Activated CD8-positive, alpha-beta T cell treated with anti-CD3 and anti-CD28 coated beads for 36 hours (primary cell): ENCODE data around the gene RNU4-1. TPM values are rescaled to one million over a fixed set of nuclear protein-coding genes. Genes with fewer than 3 reads are reported as not detected.
A peak's percentile ranks its signal among the peaks of the same experiment; 100 is the strongest.

Experiments
- ATAC-seq: fragments of 200-7000 bp; cut with Tn5 transposase; one replicate; pipeline ENCODE4 v1.10.0; 2021; ENCODE audit warnings: mild to moderate bottlenecking, moderate library complexity
- CTCF ChIA-PET: fragments of 350-600 bp; sonication (Branson Sonifier 250); formaldehyde crosslinking; loops from one replicate; lab custom pipeline; 2021; ENCODE audit warnings: antibody characterized with exemption; lab: Charles Lee
- POLR2A ChIA-PET: fragments of 350-600 bp; sonication (Branson Sonifier 250); formaldehyde crosslinking; loops from one replicate; lab custom pipeline; 2021; ENCODE audit warnings: antibody characterized with exemption; lab: Charles Lee
- DNase-seq: peaks from one replicate; pipeline ENCODE4 v3.0.0-alpha.2; 2020
- H3K27ac Mint-ChIP-seq: one replicate; pipeline ENCODE4 v1.8.0; 2021; ENCODE audit warnings: mild to moderate bottlenecking, mixed read lengths
- H3K27me3 Mint-ChIP-seq: one replicate; pipeline ENCODE4 v1.8.0; 2021; ENCODE audit warnings: mixed read lengths
- H3K36me3 Mint-ChIP-seq: one replicate; pipeline ENCODE4 v1.8.0; 2021; ENCODE audit warnings: low read depth, mixed read lengths
- H3K4me1 Mint-ChIP-seq: one replicate; pipeline ENCODE4 v1.8.0; 2021; ENCODE audit warnings: low read depth, mixed read lengths
- H3K4me3 Mint-ChIP-seq: one replicate; pipeline ENCODE4 v1.8.0; 2021; ENCODE audit warnings: mild to moderate bottlenecking, moderate library complexity, mixed read lengths
- H3K9me3 Mint-ChIP-seq: one replicate; pipeline ENCODE4 v1.8.0; 2021; ENCODE audit warnings: mixed read lengths
- CTCF ChIP-seq: fragments of 200-600 bp; IDR thresholded peaks from one replicate; pipeline ENCODE4 v1.8.0; 2022; ENCODE audit warnings: antibody characterized with exemption, mild to moderate bottlenecking
- intact Hi-C: fragments of 100-400 bp; cut with micrococcal nuclease; formaldehyde crosslinking; loops from one replicate; pipeline ENCODE4 v1.10.0; 2022
- total RNA-seq, 2 experiments: library from RNA; stranded (reverse); gene quantifications; one replicate each; pipeline ENCODE4 v1.2.3, GENCODE V29; 2021

RNU4-1 gene
- total RNA-seq, 2 experiments from 2014 or later, result 692 to 1,025 TPM

DNA sequence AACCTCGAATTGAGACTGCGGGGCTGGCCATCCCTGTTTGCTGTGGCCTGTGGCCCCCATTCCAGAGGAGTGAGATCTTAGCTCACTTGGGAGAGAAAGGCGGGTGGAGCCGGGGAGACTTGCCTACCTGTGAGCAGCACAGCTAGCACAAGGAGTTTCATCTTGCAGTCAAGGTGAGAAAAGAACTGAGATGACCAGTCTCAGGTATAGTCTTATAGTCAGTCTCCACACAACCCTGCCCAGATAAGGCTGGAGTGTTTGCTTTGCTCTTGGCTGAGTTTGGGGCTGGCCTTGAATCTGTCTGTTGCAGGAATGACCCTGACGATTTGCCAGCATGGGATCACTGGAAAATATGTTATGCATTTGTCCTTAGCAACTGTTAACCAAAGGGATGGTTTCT lies 34.6 kb upstream of the RNU4-1 start, which contains the start of gene PLA2G1B:
PLA2G1B (minus strand) TSS at position 187 of the 400 bp plus-strand sequence; CDS start at position 161, 26 bp downstream.
- H3K27ac Mint-ChIP-seq, result no peak within 1 kb of the TSS
- DNase-seq (no peak), ATAC-seq (no peak)
- CTCF ChIA-PET, result interaction anchor here (0.7 to 1.9 kb wide), 5 partner anchors 40 to 322 kb away, joined by 3 to 9 read pairs (median 3); partner anchors contain the start of gene POP5
- no peak for TF ChIP-seq CTCF
- H3K4me3 Mint-ChIP-seq, result no peak within 1 kb of the TSS
- H3K27me3 Mint-ChIP-seq, result no peaks in the 10 kb centered on the region
- intact Hi-C loops, result no loop called here
- H3K36me3 Mint-ChIP-seq, result no peaks in the 10 kb centered on the region
- no peaks in the 10 kb centered on the region for H3K9me3 Mint-ChIP-seq
- peaks cover 7% of the 10 kb centered on the region for H3K4me1 Mint-ChIP-seq
- POLR2A ChIA-PET, result interaction anchor here (1.2 to 8.6 kb wide), 3 partner anchors 10 to 36 kb away, joined by 3 to 63 read pairs (median 6); partner anchors contain the start of genes RNU4-1, RNU4-2 and SIRT4

DNA sequence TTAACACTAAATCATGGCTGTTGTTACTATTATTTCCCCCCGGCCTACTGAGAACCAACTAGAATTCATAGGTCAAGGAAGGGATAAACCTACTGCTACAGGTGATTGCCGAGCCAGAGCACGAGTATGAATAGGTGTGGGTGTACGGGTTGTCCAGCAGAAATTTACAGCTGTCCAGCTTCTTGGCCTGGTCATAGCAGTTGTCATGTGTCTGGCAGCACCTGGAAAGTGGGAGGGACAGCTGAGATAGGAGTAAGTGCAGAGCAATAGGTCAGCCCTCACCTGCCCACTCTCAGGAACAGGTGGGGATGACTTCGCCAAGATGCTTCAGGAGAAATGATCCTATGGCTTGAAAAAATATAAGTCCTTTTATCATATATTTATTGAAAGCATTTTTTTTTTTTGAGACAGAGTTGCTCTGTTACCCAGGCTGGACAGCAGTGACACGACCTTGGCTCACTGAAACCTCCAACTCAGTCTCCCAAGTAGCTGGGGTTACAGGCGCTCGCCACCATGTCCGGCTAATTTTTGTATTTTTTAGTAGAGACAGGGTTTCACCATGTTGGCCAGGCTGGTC lies 31.9 kb upstream of the RNU4-1 start:
- intact Hi-C loops, result no loop called here
- Mint-ChIP-seq H3K9me3 (no peaks in the 10 kb centered on the region), H3K27ac (no peak overlapping the region), H3K36me3 (no peaks in the 10 kb centered on the region), H3K4me3 (peak overlapping the region; percentile 86), H3K4me1 (peaks cover 7% of the 10 kb centered on the region), H3K27me3 (no peaks in the 10 kb centered on the region)
- ATAC-seq (no peak), DNase-seq (no peak)
- ChIA-PET POLR2A (interaction anchor here (0.5 to 8.6 kb wide), 4 partner anchors 23 to 1015 kb away, joined by 3 to 63 read pairs (median 4); partner anchors contain the start of genes RNU4-1, RNU4-2 and SIRT4), CTCF (interaction anchor here (0.7 to 2.3 kb wide), 9 partner anchors 9 to 128 kb away, joined by 3 to 6 read pairs (median 3); no protein-coding TSS in a partner anchor)
- no peak for TF ChIP-seq CTCF

DNA sequence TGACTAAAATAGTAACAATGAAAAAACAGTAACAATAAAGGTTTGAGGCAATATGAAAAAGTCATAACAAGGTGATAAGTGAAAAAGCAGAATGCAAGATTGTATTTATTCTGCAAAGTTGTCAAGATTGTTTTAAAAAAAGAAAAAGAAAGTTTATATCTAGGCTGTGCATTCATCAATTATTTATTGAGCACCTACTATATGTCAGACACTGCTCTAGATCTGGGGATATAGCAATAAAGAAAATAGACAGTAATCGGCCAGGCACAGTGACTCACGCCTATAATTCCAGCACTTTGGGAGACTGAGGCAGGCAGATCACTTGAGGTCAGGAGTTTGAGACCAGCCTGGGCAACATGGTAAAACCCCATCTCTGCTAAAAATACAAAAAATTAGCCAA lies 30.7 kb upstream of the RNU4-1 start:
- intact Hi-C loops, result no loop called here
- Mint-ChIP-seq H3K4me1 (peaks cover 7% of the 10 kb centered on the region), H3K4me3 (no peak overlapping the region), H3K36me3 (no peaks in the 10 kb centered on the region), H3K27ac (no peak overlapping the region), H3K9me3 (no peaks in the 10 kb centered on the region), H3K27me3 (no peaks in the 10 kb centered on the region)
- TF ChIP-seq CTCF, result no peak
- ChIA-PET CTCF (interaction anchor here (0.9 to 2.3 kb wide), 4 partner anchors 11 to 95 kb away, joined by 3 to 6 read pairs (median 4); partner anchors contain the start of gene SIRT4), POLR2A (interaction anchor here (8.6 kb wide), 1 partner anchor 32 kb away, joined by 63 read pairs; the partner anchor contains the start of genes RNU4-1 and RNU4-2)
- ATAC-seq (no peak), DNase-seq (no peak)

DNA sequence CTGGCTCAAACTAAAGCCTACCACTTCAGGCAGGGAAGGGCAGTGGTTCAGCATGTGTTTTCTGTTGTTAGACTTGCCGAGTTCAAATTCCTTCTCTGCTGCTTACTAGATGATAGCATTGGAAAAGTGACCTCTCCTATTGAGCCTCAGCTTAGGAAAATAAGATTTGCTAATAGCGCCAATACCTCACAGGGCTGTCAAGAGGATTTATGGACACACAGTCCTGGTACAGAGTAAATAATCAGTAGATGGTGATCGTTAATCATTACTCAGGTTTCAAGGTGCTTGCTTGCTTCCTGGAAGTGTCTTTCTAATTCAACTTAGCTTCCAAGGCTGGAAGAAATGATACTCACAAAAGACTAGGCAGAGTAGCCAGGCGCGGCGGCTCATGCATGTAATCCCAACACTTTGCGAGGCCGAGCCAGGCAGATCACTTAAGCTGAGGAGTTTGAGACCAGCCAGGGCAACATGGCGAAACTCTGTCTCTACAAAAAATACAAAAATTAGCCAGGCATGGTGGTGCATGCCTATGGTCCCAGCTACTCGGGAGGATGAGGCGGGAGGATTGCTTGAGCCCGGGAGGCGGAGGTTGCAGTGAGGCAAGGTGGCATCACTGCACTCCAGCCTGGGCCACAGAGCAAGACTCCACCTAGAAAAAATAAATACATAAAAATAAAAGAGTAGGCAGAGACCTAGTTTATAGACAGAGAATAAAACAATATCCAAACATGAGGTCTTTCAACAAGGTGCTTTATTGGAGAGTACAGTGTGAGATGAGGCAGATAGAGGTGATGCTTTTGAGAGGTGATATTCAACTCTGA lies 28.6 kb upstream of the RNU4-1 start:
- no peak for TF ChIP-seq CTCF
- H3K4me1 Mint-ChIP-seq, result peaks cover 17% of the 10 kb centered on the region
- DNase-seq (no peak), ATAC-seq (no peak)
- no peaks in the 10 kb centered on the region for H3K9me3 Mint-ChIP-seq
- H3K4me3 Mint-ChIP-seq, result no peak overlapping the region
- H3K36me3 Mint-ChIP-seq, result no peaks in the 10 kb centered on the region
- H3K27ac Mint-ChIP-seq, result no peak overlapping the region
- intact Hi-C loops, result no loop called here
- no peaks in the 10 kb centered on the region for H3K27me3 Mint-ChIP-seq
- CTCF ChIA-PET, result interaction anchor here (1.2 to 1.5 kb wide), 2 partner anchors 20 to 108 kb away, joined by 3 to 5 read pairs; partner anchors contain the start of gene SIRT4
- POLR2A ChIA-PET, result interaction anchor here (8.6 kb wide), 1 partner anchor 30 kb away, joined by 63 read pairs; the partner anchor contains the start of genes RNU4-1 and RNU4-2
